GM18499 (cell line): ENCODE measurements around the gene PDE3B.
"Not testable (repeated sequence)": the region's sequence is repeated elsewhere in the genome, so short reads cannot be mapped to it uniquely, and the experiment has no call there.

Experiments used
- ATAC-seq: cut with Tn5 transposase; IDR thresholded peaks from one replicate; pipeline ENCODE4 v1.9.1; 2021; ENCODE audit warnings: moderate number of reproducible peaks; ENCODE audit not compliant: insufficient read depth, unreplicated experiment

The PDE3B gene

DNA sequence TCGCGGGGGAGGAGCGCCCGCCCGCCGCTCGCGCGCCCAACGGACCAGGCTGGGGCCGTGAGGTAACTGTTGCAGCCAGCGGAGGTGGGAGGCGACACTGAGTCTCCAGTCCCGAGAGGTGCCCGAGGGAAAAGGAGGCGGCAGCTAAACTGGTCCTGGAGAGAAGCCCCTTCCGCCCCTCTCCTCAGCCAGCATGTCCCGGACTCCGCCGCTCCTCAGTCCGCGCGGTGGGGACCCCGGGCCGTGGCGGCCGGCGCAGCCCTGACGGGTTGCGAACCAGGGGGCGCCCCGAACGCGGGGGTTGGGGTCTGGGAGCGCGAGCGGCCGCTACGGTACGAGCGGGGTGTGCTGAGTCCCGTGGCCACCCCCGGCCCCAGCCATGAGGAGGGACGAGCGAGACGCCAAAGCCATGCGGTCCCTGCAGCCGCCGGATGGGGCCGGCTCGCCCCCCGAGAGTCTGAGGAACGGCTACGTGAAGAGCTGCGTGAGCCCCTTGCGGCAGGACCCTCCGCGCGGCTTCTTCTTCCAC, at the start of gene PDE3B:
Gene PDE3B, plus strand, starts transcription at position 108 of the 529 bp plus-strand sequence. Its CDS starts 272 bp downstream, at position 380.
- peak; percentile 32 for ATAC-seq

GRCh38 chr11:14595261-14595660, 48.3 kb upstream of the PDE3B start:
- ATAC-seq: not testable (repeated sequence)

DNA sequence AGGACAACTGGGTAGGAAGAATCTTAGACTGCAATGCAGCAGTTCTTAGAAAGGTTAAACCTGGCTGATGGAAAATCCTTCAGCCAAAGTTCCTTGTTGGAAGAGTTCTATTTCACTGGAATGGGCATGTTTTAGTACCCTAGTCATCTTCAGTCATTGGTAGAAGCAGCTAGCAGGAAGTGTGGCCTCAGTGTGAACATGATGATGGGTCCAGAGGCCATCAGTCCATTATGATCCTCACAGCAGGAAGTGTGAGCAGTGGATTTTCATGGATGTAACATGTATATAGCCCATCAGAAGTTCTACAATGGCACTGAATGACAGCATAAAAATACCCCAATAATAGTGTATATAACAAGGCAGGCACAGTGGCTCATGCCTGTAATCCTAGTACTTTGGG, 35.9 kb upstream of the PDE3B start:
- no peak for ATAC-seq

DNA sequence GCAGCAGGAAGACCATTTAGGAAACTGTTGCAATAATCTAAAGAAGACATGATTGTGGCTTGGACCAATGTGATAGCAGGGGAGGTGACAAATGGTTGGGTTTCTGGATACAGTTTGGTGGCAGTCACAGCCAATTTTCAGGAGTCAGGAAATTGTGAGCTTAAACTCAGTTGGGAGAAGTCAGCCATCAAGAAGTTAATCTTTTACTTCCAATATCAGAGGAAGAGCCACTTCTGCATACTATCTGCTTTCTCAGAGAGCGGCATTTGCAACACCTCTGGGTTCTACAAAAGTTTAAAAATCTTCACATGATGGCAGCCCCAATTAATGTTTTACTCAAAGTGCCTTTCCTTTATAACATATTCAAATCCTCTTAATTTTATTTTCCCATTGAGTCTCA, 33.7 kb upstream of the PDE3B start:
- no peak for ATAC-seq

- no peak for ATAC-seq
Measured at GRCh38 chr11:14611939-14612338, 31.7 kb upstream of the PDE3B start.

DNA sequence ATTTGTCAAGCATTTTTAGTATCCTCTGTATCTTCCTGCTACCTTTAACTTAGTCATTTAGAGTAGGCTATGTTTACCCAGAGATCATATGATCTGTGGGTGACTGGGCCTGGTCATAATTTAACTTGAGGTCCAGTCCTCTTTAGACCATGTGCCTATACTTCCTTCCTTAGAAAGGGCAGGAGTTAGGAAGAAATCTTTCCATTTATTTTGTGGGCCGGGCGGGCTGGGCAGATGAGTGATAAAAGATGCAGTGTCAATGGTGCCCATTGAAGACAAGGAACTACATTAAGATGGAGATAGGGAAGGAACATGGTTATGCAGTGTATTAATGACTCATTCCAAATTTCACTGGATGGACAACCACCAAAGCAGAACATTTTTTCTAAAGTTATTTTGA, 30.9 kb upstream of the PDE3B start:
- ATAC-seq: no peak

GRCh38 chr11:14614091-14614622, 29.4 kb upstream of the PDE3B start:
- no peak for ATAC-seq

DNA sequence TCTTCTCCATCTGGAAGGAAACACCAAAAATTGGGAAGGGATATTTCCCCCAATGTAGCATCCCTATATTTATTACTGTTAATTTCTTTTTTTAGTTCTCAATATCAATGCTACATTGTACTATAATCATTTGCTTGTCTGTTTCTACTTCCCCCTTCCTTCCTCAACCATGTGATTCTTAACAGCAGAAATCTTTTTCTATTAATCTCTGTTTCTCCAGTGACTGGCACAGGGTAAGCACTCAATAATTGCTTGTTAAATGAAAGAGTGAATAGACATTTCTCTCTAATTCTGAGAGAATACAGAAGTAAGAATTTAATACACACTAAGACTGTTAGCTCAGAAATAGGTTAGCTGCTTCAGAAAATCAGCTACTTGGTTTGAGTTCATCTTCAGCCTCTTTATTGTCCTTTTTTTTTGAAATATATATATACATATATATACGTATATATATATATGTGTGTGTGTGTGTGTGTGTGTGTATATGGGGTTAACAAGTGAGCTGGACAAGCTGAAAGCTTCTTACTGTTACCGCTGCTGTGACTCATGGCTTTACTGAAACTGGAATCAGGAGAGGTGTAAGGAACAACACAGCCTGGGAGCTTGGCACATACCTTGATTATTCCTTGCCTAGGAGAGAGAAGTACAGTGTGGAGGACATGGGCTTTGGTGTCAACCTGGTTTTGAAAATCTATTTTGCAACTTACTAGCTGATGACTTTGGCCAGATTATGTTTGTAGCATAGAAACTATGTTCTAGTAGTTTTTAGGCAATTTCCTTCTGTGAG, 26.2 kb upstream of the PDE3B start:
- ATAC-seq: no peak

- no peak for ATAC-seq
Measured at GRCh38 chr11:14618060-14618459, 25.5 kb upstream of the PDE3B start.

DNA sequence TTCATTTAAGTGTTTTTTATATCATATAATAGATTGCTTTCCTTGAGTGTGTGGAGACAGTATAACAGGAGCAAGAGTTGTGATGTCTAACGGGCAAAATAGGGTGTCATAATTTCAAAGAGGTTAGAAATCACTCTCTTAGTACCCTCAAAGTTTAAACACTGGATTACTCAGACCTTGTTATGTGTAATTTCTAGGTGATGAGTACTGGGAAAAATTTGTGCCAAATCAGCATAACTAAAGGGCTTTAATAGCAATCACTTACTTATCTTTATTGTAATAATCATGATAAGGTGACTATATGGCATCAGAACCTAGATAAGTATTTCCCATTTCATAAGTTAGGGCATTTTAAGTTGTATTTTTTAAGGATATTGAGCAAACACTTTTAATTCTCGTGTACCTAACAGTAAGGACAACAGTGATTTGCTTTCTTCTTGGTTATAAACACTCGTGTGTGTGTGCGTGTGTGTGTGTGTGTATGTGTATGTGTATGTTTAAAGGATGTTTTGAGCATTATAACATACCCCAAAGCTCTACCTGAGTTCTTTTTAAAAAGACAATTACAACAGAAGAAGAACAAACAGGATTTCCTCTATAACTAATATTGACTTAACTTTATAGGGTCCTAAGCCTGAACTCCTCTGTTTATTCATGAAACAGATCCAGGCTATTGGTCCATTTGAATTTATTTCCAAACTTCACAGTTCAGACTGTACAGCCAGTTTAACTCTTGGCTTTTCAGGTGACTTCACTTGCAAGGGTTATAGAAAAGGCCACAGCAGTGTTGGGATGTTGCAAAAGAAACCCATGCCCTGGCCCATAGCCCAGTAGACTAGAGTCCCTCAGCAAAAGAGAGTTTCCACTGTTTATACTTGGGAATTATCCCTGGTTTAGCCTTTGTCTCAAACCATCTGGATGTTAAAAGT, 23.7 kb upstream of the PDE3B start:
- no peak for ATAC-seq

DNA sequence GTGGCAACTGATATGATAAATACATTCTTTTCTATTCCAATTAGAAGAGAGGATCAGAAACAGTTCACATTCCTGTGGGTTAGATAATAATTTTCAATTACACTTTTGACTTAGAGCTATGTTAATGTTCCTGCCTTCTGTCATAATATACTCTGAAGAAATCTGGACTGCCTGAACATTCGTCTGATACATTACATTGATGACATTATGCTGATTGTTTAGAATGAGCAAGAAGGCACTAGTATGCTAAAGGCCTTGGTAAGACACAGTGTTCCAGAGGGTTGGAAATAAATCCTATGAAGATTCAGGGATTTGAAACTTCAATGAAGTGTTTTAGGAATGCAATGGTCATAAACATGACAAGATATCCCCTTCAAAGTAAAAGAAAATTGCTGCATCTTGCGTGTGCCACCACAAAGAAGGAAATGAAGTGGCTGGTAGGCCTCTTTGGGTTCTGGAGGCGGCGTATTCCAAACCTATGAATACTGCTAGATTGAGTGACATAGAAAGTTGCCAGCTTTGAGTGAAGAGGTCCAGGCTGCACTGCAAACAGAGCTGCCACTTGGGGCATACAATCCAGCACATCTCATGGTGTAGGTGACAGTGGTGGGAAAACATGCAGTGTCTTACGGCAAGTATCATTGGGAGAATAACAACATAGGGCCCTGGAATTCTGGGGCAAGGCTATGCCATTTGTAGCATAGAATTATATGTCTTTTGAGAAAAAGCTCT, 21.2 kb upstream of the PDE3B start:
- no peak for ATAC-seq

DNA sequence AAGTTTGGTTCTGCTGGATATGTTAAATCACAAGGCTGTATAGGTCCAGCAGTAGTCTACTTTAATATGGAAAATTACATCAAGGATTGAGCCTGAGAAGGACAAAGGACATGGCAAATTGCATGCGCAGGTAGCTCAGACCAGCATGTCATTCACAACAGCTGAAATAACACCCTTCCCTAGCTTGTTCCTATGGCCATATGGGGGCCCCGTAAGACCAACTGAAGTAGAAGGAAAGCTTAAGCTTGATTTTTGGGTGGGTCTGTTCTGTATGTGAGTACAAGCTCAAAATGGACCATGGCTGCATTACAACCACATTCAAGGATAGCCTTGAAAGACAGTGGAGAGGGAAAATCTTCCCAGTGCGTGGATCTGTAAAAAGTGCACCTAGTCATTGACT, 20.6 kb upstream of the PDE3B start:
- ATAC-seq: no peak

GRCh38 chr11:14625586-14626205, 17.9 kb upstream of the PDE3B start:
- no peak for ATAC-seq

- ATAC-seq: no peak
Measured at GRCh38 chr11:14626650-14627049, 17.0 kb upstream of the PDE3B start.

DNA sequence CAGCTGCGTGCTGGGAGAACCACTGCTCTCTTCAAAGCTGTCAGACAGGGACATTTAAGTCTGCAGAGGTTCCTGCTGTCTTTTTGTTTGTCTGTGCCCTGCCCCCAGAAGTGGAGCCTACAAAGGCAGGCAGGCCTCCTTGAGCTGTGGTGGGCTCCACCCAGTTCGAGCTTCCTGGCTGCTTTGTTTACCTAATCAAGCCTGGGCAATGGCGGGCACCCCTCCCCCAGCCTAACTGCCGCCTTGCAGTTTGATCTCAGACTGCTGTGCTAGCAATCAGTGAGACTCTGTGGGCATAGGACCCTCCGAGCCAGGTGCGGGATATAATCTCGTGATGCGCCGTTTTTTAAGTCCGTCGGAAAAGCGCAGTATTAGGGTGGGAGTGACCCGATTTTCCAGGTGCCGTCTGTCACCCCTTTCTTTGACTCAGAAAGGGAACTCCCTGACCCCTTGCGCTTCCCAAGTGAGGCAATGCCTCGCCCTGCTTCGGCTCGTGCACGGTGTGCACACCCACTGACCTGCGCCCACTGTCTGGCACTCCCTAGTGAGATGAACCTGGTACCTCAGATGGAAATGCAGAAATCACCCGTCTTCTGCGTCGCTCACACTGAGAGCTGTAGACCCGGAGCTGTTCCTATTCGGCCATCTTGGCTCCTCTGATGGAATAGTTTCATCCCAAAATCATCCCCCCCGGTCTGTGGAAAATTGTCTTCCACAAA, 9.9 kb upstream of the PDE3B start:
- ATAC-seq: not testable (repeated sequence)

DNA sequence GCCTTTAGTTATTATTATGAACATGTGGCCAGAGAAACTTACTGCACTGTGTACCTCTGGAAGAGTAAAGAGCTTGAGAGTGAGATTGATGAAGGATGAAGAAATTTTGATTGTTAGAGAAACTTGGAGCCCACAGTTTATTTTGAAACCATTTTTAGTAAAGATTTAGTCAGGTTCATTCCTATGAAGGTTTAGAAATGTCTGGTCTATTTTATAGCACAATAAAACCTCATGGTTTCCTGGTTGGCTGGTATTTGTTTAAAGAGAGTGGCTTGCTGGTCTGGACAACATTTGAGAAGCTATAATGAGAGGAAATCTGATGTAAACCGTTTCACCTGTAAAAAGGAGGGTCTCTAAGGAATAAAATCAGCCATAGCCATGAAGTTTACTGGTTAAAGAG, 8.8 kb upstream of the PDE3B start:
- ATAC-seq: no peak

DNA sequence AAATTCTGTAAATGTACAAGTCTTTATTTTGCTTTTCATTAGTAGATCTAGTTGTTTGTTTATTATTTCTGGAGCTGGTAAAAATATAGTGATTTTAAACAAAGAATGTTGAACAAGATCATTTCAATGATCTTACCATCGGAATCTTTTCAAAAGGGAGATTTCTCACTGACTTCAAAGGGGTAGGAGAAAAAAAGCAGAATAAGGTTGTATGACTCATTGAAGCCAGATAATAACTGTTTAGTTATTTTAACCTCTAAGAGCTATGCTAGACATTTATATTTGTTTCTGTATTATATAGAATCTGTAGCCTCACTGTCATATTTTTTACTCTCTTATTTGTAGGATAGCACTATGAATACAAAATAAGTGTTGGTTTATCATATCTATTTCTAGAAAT, 8.1 kb upstream of the PDE3B start:
- no peak for ATAC-seq

GRCh38 chr11:14636119-14636518, 7.5 kb upstream of the PDE3B start:
- ATAC-seq: peak; percentile 69

GRCh38 chr11:14637868-14638409, 5.7 kb upstream of the PDE3B start:
- ATAC-seq: no peak
